ENCODE data around the gene NR2F1. TPM values are rescaled to one million over a fixed set of nuclear protein-coding genes. Genes with fewer than 3 reads are reported as not detected.

The NR2F1 gene
- total RNA-seq, 8 experiments from 2014 or later, result 1.0 to 182 (median 108) TPM

DNA sequence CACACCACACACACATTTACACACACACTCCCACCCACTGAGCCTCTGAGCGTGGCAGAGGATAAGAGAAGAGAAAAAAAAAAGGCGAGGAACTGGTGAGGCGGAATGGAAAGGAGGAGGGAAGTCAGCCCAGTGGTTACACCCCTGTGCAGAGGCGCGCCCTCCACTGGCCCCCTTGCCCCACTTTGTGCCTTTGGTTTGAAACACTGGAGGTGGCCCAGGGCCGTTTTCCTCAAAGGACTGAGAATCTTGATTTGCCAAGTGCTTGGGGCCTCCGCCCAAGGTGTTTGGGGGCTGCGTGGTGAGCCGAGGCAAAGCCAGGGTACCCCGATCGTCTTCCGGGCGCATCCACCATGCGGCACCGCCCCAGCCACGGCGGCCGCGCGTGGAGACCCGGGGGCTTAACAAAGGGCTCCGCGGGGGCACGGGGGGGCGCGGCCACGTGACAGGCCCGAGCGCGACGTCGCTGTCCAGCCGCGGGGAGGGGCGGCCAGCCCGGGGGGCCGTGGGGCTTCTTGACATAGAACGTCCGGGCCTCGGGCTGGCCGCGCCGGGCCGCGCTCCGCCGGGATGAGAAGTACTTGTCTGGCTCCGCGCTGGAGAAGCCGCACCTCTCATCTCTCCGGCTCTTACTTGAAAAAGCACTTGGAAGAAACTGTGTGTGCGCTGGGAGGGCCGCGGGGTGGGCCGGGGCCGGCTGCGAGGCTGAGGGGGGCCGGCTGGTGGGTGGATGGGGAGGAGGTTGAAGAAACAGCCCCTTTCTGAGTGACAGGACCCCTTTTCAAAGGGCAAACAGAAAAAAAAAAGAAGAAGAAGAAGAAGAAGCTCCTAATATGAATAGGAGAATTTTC lies 21.0 kb downstream of the NR2F1 start:
- ATAC-seq (replicated peaks in 6 of 8), result peak in 5 of 8 experiments; percentile 26 to 67 (median 62)
- H3K4me3 ChIP-seq, result peak overlapping the region; percentile 34 to 48 (median 44)
- H3K4me1 ChIP-seq (replicated peaks in 1 of 2), result peaks cover 72 to 89% of the 10 kb centered on the region in 2 donors
- WGBS, 10 experiments, result 0 to 100% (median 92%) methylated on average over 1 to 2 of the region's 58 CpGs; no CpG with 5 or more reads in 6 of the 10 experiments
- H3K27ac ChIP-seq, result peak overlapping the region; percentile 78 to 88
- in situ Hi-C loops (cut with MboI; ENCODE audit: low pct_unique_long_range_greater_than_20kb in 2 of 9, low sequenced_read_pairs in 9 of 9, unreplicated experiment in 9 of 9), result loop anchor here in 8 of 9 experiments (25.0 kb wide), 5 partner anchors 183 to 1258 kb away; no protein-coding TSS in a partner anchor

DNA sequence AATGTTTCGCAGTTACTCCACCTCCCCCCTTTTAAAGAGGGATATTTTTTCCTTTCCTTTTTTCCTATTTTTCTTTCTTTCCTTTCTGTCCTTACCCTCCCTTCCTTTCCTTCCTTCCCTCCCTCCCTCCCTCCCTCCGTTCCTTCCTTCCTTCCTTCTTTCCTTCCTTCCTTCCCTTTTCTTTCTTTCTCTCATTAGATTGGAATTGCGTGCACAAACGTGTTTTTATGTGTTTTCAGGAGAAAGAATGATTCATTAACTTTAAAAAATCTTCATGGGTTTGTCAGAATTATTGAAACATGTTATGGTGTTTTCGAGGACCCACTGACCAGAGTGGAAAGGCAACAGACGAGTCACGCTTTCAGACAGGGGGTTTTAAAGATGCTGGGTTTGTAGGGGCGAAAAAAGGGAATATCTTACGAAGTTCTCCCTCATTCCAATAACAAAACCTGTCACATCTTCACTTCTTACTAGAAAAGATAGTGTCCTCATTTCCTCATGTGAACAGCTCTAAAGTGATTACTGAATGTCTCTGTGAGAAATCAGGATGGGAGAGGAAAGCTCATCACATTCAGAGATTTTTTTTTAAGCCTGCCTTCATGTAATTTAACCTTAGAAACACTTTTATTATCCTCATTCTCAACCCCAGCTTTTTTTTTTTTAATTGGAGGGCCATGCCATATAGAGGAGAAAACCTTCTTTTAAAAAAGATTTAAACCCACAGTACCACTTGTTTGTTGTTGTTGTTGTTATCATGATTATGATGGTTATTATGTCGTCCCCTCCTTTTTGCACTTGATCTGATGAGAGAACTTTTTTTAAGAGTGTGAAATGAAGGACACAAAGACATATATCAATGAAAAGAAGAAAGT lies 21.9 kb downstream of the NR2F1 start:
- 5 to 82% (median 34%) methylated on average over 3 to 8 of the region's 10 CpGs; no CpG with 5 or more reads in 1 of the 10 experiments for WGBS, 10 experiments
- Histone ChIP-seq H3K27ac (peak overlapping the region; percentile 78 to 88), H3K4me3 (peak overlapping the region; percentile 34 to 48 (median 44)), H3K4me1 (replicated peaks in 1 of 2) (peaks cover 71 to 81% of the 10 kb centered on the region in 2 donors)
- in situ Hi-C loops (cut with MboI; ENCODE audit: low pct_unique_long_range_greater_than_20kb in 2 of 9, low sequenced_read_pairs in 9 of 9, unreplicated experiment in 9 of 9), result loop anchor here in 8 of 9 experiments (25.0 kb wide), 5 partner anchors 182 to 1257 kb away; no protein-coding TSS in a partner anchor
- ATAC-seq (replicated peaks in 6 of 8), result no peak

DNA sequence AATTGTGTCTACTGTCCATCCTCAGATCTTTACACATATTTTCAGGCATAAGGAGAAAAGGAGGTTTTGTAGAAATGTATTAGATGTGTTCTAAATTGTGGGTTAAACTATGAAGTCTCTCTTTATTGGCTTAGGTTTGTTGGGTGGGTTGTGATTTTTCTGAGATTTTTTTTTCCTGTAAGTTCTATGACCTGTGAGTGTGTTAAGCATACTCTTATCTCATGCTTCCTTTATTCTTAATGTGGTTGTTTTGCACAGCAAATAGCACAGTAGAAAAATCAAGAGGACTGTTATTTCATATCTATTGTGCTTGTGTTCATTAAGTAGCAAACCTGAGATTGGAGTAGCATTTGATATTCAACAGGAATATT lies 23.3 kb downstream of the NR2F1 start:
- in situ Hi-C loops (cut with MboI; ENCODE audit: low pct_unique_long_range_greater_than_20kb in 2 of 9, low sequenced_read_pairs in 9 of 9, unreplicated experiment in 9 of 9), result loop anchor here in 8 of 9 experiments (25.0 kb wide), 5 partner anchors 181 to 1256 kb away; no protein-coding TSS in a partner anchor
- Histone ChIP-seq H3K4me3 (no peak overlapping the region), H3K27ac (no peak overlapping the region), H3K4me1 (replicated peaks in 1 of 2) (peaks cover 60 to 67% of the 10 kb centered on the region in 2 donors)
- ATAC-seq (replicated peaks in 6 of 8), result no peak

DNA sequence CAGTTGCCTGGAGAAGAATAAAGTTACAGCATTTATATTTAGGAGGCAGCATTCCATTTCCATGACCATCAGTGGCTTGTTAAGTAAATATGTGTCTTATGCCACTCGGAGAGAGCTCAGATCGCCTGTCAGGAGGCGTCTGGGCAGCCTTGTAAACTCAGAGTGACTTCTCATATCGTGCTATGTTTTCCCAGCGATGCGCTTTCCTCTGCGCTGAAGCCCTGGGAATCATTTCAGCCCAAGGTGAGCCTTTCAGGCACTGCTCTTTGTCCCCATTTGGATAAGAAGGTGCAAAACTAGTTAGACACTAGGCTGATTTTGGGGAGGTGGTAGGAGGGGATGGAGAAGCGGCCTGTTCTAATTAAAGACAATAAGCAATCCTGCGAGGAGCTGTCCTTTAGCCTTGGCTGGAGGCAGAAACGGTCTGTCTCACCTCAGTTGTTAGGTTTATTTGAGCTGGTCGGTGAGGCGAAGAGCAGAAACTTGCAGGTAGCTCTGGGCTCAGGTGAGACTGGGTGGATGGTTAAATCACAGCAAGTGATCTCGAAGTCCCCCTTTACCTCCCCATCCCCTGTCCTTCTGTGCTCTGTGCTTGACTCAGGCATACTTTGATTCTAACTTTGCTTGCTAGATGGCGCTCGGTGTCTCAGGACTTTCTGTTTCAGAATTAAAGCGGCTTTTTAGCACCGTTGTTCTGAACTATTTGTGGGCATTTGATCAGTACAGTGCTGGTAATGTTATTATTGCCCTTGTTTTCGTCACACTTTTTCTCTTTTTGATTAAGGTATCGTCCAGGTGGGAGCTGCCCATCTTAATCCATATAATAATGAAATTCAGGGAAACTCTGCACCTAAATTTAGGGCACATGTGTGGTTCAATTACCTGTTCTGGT lies 24.6 kb downstream of the NR2F1 start:
- H3K4me3 ChIP-seq, result peak overlapping the region; percentile 9 to 31 (median 12)
- in situ Hi-C loops (cut with MboI; ENCODE audit: low pct_unique_long_range_greater_than_20kb in 2 of 9, low sequenced_read_pairs in 9 of 9, unreplicated experiment in 9 of 9), result loop anchor here in 8 of 9 experiments (25.0 kb wide), 5 partner anchors 180 to 1255 kb away; no protein-coding TSS in a partner anchor

DNA sequence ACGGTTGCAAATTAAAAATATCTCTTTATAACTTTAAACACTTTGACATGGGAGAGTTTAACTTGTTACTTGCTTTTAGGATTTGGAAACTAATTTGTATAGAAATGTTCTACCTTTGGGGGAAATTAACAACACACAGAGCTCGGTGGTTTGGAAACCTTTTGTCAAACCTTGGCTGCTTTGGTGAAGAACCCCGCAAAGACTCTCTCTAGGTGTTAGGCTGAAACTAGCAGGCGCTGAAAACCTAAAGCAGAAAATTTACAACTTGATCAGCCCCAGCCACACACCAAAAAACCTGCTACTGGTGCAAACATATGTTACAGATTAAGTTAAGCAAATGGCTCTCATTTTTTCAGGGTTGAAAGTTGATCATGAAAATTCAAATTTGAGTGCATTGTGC lies 25.8 kb downstream of the NR2F1 start:
- 0 to 72% (median 35%) methylated on average over 1 to 4 of the region's 4 CpGs; no CpG with 5 or more reads in 2 of the 10 experiments for WGBS, 10 experiments
- in situ Hi-C loops (cut with MboI; ENCODE audit: low pct_unique_long_range_greater_than_20kb in 2 of 9, low sequenced_read_pairs in 9 of 9, unreplicated experiment in 9 of 9), result loop anchor here in 8 of 9 experiments (25.0 kb wide), 5 partner anchors 178 to 1253 kb away; no protein-coding TSS in a partner anchor
- no peak overlapping the region for H3K27ac ChIP-seq
- H3K4me3 ChIP-seq, result no peak overlapping the region
- ATAC-seq (replicated peaks in 6 of 8), result no peak
- H3K4me1 ChIP-seq (replicated peaks in 1 of 2), result peaks cover 46 to 57% of the 10 kb centered on the region in 2 donors

More for the DNA sequence above, 24.6 kb downstream of the NR2F1 start:
- H3K4me1 ChIP-seq (replicated peaks in 1 of 2), result peaks cover 57 to 58% of the 10 kb centered on the region in 2 donors
- H3K27ac ChIP-seq, result no peak overlapping the region
- peak; percentile 26 to 90 (median 58) for ATAC-seq (replicated peaks in 6 of 8)
- WGBS, 10 experiments, result 0 to 23% (median 9%) methylated on average over 2 to 17 of the region's 19 CpGs

DNA sequence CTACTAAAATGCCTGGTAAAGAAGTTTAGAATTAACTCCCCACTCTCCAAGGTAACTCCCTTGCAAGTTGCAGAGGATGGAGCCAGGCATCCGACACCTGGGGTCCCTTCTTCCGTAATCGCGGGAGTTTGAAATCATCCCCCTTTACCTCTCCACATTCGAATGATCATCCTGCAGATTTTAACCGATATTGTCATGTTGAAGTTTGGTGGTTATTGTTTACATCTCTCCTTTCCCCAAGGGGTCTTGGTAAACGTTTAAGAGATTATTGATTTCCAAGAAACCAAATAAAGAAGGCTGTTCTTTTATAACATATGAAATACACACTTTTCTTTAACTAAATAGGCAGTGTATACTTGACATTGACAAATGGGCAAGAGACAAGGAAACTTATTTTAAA lies 26.7 kb downstream of the NR2F1 start:
- no peak for ATAC-seq (replicated peaks in 6 of 8)
- in situ Hi-C loops (cut with MboI; ENCODE audit: low pct_unique_long_range_greater_than_20kb in 2 of 9, low sequenced_read_pairs in 9 of 9, unreplicated experiment in 9 of 9), result loop anchor here (10.0 to 25.0 kb wide), 6 partner anchors 178 to 1253 kb away; no protein-coding TSS in a partner anchor
- Histone ChIP-seq H3K27ac (no peak overlapping the region), H3K4me1 (replicated peaks in 1 of 2) (peaks cover 43 to 61% of the 10 kb centered on the region in 2 donors), H3K4me3 (no peak overlapping the region)
- whole genome bisulfite sequencing, 10 experiments, result 0 to 65% (median 27%) methylated on average over 1 to 7 of the region's 7 CpGs

DNA sequence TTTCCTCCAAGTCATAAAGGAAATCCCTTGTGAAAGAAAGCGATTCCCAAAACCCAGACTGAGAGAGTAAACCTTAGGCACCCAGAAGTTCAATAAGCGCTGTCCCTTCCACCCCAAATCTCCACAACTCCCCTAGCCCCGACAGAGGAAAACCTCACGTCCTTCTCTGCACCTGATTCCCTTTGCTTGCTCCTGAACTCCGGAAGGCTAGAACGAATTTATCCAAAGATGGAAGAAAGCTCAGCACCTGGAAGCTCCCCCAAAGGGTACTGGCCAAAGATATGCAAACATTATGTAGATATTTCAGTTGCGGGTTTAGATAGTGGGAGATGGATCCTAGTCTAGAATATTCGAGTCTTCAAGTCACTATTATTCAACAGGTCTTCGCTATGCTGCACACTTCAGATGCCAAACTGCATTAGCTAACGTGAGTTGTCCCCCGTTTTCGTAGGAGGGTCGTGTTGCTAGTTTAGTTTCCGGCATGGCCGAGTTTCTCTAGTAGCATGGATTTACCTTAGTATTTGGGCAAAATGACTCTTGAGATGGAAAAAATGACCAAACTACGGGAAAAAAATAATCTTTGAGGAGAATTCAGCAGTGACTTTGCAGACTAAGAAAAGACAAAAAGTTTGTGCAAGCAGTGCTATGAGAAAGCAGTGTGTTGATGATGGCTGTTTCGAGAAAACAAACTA lies 27.7 kb downstream of the NR2F1 start:
- peaks cover 34 to 59% of the 10 kb centered on the region in 2 donors for H3K4me1 ChIP-seq (replicated peaks in 1 of 2)
- H3K27ac ChIP-seq, result no peak overlapping the region
- no peak overlapping the region for H3K4me3 ChIP-seq
- WGBS, 10 experiments, result 7 to 47% (median 32%) methylated on average over 1 to 17 of the region's 17 CpGs
- ATAC-seq (replicated peaks in 6 of 8), result no peak
- in situ Hi-C loops (cut with MboI; ENCODE audit: low pct_unique_long_range_greater_than_20kb in 2 of 9, low sequenced_read_pairs in 9 of 9, unreplicated experiment in 9 of 9), result loop anchor here (10.0 to 25.0 kb wide), 6 partner anchors 177 to 1252 kb away; no protein-coding TSS in a partner anchor

DNA sequence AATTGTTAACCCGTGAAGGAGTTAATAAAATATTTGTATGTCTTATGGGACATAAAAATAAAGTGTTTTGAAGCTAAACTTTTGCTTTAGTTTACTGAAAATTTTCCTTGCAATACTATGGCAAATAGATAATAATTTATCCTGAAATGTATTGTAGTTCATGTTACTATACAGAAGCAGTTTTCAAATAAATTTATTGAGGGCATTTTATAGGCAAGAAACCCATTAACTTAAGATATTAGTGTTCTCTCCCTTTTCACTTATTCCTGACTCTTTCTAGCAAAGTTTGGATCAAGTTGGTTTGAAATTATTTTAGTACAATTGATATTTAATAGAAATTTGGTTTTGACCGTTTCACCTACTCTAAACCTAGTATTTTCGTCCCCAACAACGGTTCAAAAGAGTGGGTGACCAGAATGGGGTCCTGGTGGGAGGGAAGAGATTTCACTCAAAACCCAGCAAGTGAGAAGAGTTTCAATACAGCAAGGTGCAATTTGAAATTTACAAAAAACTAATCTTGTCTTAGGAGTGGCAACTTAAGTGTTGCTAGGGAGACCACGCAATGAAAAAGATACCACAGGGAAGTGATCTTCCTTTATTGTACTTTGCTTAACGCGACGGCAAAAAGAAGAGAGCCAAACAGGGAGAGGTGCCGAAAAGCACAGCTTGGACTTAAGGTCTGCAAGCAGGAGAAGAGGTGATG lies 28.4 kb downstream of the NR2F1 start:
- Histone ChIP-seq H3K4me3 (peak overlapping the region in 4 of 5 donors; percentile 12 to 27 (median 24)), H3K4me1 (replicated peaks in 1 of 2) (peaks cover 27 to 59% of the 10 kb centered on the region in 2 donors), H3K27ac (no peak overlapping the region)
- 6 to 38% (median 20%) methylated on average over 1 to 9 of the region's 9 CpGs for WGBS, 10 experiments
- no peak for ATAC-seq (replicated peaks in 6 of 8)
- in situ Hi-C loops (cut with MboI; ENCODE audit: low pct_unique_long_range_greater_than_20kb in 2 of 9, low sequenced_read_pairs in 9 of 9, unreplicated experiment in 9 of 9), result loop anchor here (10.0 to 25.0 kb wide), 6 partner anchors 176 to 1251 kb away; no protein-coding TSS in a partner anchor

DNA sequence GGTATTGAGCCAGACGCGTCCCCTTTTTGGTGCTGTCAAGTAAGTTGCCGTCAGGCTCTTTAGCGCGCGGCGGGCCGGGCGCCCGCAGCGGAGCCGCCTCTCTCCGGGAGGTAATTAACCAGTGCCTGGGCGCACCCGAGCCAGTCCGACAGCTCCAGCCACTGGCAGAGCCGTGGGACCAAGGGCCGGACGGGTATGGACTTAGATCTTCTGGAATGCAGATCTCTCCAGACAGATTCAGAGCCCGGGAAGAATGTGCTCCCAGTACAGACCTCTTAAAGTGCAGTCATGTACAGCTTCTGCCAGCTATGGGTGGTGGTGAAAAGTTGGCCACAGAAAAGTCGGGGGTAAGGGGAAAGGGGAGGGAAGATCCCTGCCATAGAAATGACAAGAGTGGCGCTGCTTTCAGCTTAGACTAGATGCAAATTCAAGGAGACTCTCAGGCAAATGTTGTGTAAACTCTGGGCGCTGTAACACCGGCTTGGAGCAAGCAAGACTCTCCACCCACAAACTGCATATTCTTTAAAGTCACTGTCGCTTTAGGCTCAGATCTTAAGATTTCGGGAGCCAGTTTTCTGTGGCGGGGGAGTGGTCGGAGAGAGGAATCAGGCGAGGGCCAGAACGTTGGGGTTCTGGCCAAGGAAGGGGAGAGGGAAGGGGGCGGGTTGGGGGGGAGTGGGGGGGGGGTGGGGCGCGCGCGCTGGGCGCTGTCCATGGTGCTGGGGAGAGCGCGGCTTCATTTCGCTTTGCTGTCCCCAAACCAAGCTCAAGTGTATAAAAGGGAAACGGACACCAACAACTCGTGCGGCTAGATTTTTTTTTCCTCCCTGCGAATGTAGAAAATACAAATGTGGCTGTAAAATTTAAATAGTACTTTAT lies 29.2 kb downstream of the NR2F1 start:
- peak in 7 of 8 experiments; percentile 51 to 71 (median 65) for ATAC-seq (replicated peaks in 6 of 8)
- Histone ChIP-seq H3K27ac (no peak overlapping the region), H3K4me1 (replicated peaks in 1 of 2) (peaks cover 20 to 59% of the 10 kb centered on the region in 2 donors), H3K4me3 (peak overlapping the region; percentile 12 to 27 (median 23))
- in situ Hi-C loops (cut with MboI; ENCODE audit: low pct_unique_long_range_greater_than_20kb in 2 of 9, low sequenced_read_pairs in 9 of 9, unreplicated experiment in 9 of 9), result loop anchor here (10.0 to 25.0 kb wide), 6 partner anchors 175 to 1250 kb away; no protein-coding TSS in a partner anchor
- 0 to 52% (median 6%) methylated on average over 1 to 15 of the region's 43 CpGs for WGBS, 10 experiments

DNA sequence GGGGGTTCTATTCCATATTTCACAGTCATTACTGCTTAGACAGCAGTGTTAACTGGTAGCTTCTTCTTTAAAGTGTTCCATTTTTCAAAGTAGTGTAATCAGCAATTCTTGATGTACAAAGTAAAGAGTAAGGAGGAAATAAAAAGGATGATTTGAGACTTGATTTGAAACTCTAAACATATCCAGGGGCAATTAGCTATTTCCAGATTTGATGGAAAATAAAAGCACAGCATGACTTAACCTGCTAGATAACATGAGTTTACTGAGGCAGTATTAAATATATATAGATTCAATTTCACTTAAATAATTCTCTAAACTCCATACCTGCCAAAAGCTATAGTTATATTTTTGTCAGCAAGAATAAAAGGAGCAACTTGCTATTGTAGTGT lies 29.8 kb downstream of the NR2F1 start:
- H3K4me1 ChIP-seq (replicated peaks in 1 of 2), result peaks cover 15 to 53% of the 10 kb centered on the region in 2 donors
- in situ Hi-C loops (cut with MboI; ENCODE audit: low pct_unique_long_range_greater_than_20kb in 2 of 9, low sequenced_read_pairs in 9 of 9, unreplicated experiment in 9 of 9), result loop anchor here (10.0 to 25.0 kb wide), 6 partner anchors 174 to 1249 kb away; no protein-coding TSS in a partner anchor

More for the DNA sequence above, 29.8 kb downstream of the NR2F1 start:
- no peak for ATAC-seq (replicated peaks in 6 of 8)
- H3K4me3 ChIP-seq, result peak overlapping the region in 4 of 5 donors; percentile 12 to 27 (median 24)
- H3K27ac ChIP-seq, result no peak overlapping the region
